Measurements from ENCODE around the gene ITIH5.

DNA sequence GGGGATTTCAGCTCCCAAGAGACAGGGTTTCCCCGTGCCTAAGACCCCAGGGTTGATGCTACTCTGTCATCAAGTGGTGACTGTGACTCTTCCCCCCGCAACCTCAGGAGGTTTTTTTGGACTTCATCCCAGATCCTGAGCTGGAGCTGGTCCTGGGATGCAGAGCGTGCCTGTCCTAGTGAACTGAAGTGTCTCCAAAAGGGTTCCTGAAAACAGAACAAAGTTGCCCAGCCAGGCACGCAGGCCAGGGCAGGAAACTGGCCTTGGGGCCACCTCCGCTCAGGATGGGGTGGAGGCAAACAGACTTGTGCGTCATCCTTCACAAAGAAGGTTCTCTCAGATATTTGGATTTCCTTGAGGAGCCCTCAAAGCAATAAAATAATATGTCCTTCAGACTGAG lies 118.9 kb downstream of the ITIH5 start:
- TF ChIP-seq, protein P1, sequence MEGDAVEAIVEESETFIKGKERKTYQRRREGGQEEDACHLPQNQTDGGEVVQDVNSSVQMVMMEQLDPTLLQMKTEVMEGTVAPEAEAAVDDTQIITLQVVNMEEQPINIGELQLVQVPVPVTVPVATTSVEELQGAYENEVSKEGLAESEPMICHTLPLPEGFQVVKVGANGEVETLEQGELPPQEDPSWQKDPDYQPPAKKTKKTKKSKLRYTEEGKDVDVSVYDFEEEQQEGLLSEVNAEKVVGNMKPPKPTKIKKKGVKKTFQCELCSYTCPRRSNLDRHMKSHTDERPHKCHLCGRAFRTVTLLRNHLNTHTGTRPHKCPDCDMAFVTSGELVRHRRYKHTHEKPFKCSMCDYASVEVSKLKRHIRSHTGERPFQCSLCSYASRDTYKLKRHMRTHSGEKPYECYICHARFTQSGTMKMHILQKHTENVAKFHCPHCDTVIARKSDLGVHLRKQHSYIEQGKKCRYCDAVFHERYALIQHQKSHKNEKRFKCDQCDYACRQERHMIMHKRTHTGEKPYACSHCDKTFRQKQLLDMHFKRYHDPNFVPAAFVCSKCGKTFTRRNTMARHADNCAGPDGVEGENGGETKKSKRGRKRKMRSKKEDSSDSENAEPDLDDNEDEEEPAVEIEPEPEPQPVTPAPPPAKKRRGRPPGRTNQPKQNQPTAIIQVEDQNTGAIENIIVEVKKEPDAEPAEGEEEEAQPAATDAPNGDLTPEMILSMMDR (conservative IDR thresholded peaks at IDR 0.05; ENCODE audit: low read length): no peak
- TF ChIP-seq EZH2phosphoT487 (IDR thresholded peaks at IDR 0.05; ENCODE audit: borderline replicate concordance, low read depth, low read length): no peak

All from OCI-LY7 (cell line).